OCI-M1 (cell line): ENCODE data around the gene C1GALT1C1.
"Not testable (repeated sequence)": the region's sequence is repeated elsewhere in the genome, so short reads cannot be mapped to it uniquely, and the experiment has no call there.

Experiments
- DNase-seq: peaks from one replicate; lab custom pipeline; 2025; lab: John Stamatoyannopoulos, UW

The C1GALT1C1 gene

GRCh38 chrX:120629667-120630537, at the start of gene C1GALT1C1:
TSS of gene C1GALT1C1 (minus strand) at chrX:120630054. CDS start at chrX:120627166, 2,888 bp downstream.
- DNase-seq: peak; percentile 96

DNA sequence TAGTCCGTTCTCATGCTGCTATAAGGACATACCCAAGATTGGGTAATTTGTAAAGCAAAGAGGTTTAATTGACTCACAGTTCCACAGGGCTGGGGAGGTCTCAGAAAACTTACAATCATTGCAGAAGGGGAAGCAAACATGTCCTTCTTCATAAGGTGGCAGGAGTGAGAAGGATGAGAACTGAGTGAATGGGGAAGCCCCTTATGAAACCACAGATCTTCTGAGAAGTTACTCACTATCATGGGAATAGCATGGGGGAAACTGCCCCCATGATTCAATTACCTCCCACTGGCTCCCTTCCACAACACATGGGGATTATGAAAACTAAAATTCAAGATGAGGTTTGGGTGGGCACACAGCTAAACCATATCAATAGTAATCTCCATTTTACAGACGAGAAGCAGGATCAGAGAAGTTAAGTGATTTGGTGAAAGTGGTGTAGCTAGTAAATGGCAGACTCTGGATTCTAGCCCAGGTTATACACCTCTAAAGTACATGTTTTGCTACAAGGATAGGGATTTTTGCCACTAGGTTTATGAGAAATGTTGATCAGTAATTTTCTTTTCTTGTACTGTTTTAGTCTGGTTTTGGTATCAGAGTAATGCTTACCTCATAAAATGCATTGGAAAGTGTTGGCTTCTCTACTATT, 47.3 kb upstream of the C1GALT1C1 start:
- no peak for DNase-seq

DNA sequence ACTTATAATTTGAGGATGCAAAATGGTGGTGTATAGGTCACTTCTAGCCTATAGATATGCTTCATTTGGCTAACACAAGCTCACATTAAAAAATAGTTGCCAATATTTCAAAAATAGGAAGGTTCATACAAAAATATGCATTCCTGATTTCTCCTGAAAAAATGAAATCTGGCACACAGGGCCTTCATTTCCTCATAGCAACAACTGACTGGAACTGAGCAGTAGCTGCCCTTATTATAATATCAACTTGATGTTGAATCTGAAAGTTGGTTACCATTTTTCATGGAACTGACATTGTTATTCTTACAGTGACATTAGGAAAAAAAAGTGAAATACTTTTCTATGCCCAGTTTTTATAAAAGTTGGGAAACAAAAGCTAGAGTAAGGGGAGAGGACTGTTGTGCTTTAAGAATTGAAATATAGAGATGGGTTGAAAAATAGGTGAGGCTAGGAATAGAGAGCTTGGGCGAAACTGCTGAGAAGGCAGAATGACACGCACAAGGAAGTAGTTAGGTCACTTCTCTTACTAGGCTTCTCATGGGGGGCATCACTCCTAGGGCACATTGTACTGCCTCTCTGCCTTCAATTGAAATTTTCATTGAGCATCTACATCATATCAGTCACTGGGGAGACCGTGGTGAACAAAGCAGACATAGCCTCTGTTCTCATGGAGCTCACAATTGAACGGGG, 43.1 kb upstream of the C1GALT1C1 start:
- no peak for DNase-seq

DNA sequence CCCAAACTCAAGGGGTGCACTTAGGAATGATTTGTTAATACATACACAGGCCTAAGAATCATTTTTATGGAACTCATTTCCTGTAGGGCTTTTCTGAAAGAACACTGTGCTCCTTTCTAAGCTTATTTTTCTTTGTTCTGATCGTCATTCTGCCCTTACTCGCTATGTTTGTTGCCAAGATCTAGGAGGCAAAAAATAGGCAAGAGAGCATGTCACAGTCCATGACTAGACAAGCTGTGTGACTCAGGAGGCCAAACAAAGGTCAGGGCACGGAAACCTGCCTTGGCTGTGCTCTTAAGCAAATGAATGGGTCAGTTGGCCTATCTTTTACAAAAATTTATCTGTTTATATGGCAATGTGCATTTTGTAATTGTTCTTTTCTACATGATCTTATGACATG, 42.5 kb upstream of the C1GALT1C1 start:
- no peak for DNase-seq

DNA sequence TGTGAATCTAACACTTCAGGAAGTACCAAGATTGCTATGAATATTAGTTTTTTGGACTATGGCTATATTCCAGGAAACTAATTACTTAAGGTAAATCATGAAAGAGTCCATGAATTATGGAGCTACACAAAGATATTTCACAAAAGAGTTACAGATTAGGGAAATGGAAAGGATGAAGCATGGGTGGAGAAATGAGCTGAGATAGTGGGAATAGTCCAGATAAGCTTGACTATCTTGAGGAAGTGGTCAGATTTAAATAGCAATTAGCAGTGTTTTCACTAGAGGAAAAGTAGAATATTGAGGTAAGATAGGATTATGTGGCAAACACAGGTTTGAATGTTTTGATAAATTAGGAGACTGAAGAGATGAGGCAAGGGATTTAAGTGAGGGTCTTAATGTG, 42.1 kb upstream of the C1GALT1C1 start:
- no peak for DNase-seq

DNA sequence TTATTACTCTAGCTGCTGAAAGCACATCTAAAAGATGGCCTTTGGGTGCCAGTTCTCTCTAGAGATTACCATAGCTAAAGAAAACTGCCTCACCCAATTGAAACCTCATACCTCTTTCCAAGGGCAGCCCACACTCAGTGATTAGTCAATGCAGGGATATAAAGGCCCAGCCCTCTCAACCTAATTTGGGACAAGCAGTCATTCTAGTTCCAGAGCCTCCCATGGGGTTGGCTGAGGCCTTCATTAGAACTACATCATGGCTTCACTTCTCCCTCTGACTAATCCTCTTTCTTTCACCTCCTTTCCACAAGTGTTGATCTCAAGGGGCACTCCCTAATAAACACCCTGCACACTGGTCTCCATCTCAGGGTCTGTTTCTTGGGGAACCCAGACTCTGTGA, 38.5 kb upstream of the C1GALT1C1 start:
- DNase-seq: no peak

DNA sequence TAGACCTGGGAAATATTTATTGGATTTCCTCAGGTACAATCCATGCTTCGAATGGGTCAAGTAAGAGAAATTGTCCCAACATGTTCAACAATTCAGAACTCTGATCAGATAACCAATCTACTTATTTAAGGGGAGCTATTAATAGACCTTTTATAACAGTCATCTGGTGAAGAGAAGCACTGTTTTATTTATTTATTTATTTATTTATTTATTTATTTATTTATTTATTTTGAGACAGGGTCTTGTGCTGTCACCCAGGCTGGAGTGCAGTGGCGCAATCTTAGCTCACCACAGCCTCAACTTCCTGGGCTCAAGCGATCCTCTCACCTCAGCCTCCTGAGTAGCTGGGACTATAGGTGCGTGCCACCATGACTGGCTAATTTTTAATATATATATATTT, 34.7 kb upstream of the C1GALT1C1 start:
- not testable (repeated sequence) for DNase-seq

- peak; percentile 64 for DNase-seq
These were observed 34.2 kb upstream of the C1GALT1C1 start for GRCh38 chrX:120664081-120664480.

DNA sequence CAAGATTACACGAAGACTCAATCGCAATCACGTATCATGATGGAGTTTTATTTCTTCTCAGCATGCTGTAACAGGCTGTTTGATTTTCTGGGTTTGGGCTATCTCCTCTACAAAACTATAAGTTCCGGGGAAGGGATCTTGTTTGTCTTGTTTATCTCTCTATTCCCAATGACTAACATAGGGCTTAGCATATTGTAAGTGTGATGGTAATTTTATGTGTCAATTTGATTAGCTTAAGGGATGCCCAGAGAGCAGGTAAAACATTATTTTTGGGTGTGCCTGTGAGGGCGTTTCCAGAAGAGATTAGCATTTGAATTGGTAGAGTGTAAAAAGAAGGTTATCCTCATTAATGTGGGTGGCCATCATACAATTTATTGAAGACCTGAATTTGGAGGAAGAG, 32.8 kb upstream of the C1GALT1C1 start:
- DNase-seq: no peak

- no peak for DNase-seq
These were observed 30.8 kb upstream of the C1GALT1C1 start for GRCh38 chrX:120660637-120661036.

- peak; percentile 3 for DNase-seq
These were observed 23.1 kb upstream of the C1GALT1C1 start for GRCh38 chrX:120653000-120653399.

DNA sequence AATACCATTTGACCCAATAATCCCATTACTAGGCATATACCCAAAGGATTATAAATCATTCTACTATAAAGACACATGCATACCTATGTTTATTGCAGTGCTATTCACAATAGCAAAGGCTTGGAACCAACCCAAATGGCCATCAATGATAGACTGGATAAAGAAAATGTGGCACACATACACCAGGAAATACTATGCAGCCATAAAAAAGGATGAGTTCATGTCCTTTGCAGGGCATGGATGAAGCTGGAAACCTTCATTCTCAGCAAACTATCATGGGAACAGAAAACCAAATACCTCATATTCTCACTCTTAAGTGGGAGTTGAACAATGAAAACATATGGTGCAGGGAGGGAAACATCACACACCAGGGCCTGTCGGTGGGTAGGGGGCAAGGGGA, 22.4 kb upstream of the C1GALT1C1 start:
- not testable (repeated sequence) for DNase-seq

DNA sequence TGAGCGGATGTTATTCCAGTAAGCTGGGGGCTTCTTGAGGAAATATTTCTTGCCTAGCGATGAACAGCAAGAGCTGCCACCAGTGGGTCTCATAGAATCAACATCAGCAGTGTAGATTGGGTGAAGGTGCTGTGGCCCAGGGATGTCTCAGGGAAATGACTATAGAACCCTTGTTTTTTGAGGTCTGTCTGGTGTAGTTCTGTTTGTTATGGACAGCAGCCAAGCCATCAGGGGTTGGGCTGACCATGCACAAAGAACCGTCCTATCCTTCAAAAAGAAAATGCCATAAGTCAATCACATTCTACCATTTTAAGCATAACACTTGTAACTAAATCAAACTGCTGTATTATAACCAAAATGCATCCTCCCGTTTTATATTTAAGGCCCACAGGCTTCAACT, 17.3 kb upstream of the C1GALT1C1 start:
- no peak for DNase-seq

GRCh38 chrX:120642871-120643270, 13.0 kb upstream of the C1GALT1C1 start:
- no peak for DNase-seq

DNA sequence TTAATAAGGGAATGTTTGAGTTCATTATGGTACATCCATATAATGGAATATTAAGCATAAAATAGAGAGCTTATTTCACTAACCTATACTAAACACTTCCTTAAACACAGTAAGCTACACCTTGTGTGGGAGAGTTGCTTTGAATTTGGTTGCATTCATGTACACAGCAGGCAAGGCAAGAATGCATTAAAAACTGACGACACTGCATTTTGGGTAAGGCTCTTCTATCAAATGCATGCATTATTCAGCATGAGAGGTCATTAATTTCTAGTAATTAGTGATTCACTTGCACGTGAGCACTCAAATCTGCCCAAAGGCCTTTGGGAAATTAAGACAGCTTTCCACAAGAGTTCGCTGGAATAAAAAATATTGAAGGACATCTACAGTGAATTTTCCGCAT, 8.8 kb upstream of the C1GALT1C1 start:
- no peak for DNase-seq

DNA sequence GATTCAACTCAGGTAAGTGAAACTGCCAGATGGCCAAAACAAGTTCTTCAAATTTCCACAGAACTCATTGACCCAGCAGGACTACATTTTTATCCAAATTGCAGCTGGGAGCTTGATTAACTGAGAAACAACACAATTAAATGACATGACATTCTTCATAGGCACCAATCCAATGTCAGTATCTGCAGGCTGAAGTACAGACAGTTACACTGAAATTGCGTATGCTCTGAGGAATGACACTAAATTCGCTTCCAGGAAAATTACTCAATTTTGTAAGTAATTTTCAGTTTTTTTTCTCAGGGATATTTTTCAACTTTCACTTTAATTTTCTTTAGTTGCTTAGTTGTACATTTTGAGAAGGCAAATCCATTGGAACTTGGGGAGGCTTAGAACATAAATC, 4.5 kb downstream of the C1GALT1C1 start:
- DNase-seq: peak; percentile 33

- no peak for DNase-seq
These were observed 11.7 kb downstream of the C1GALT1C1 start for GRCh38 chrX:120617996-120618630.

DNA sequence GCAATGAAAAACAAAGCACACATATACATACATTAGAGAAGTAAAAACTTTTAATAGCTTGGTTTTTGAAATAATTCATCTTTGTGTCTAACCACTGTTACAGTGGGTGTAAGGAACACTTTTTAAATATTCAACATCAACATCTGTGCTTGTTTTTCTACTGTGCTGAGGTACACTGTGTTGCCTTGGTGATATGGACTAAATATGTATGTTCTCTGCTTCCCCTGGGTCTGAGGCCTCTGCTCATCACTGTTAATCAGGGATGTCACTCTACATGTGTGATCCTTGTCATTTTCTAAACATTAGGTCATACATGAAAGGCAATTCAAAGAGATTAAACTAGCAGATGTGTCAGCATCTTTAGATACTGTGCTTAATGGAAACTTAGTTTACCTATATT, 15.0 kb downstream of the C1GALT1C1 start:
- DNase-seq: no peak

DNA sequence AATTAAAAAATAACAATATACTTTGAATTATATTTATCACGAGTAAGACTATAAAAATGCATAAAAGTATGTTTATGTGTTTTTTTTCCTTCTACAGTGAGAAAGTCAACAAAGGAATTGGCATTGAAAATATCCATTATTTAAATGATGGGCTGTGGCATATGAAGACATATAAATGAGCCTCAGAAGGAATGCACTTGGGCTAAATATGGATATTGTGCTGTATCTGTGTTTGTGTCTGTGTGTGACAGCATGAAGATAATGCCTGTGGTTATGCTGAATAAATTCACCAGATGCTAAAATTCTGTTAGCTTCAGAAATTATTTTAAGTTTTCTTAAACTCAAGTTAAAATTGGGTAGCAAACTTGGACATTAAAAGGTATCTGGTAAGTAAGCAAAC, 17.8 kb downstream of the C1GALT1C1 start:
- DNase-seq: no peak

DNA sequence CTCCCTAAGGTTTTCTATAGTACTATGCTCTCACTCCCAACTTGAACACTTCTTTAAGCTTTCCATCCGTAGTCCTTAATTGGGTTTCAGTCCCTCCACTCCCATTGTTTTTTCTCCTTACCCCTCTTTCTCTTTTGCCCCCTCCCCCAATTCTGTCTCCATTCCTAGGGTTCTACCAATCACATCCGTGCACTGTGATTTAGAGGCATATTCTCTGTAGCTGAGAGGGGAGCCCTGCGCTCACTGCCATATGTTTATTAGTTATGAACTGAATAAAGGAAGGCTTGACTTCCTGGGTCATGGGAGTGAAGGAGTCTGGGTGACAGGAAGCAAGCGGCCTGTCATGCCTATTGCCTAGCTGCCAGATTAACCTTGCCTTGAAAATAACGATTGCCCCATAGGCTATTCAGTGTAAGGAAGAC, 25.5 kb downstream of the C1GALT1C1 start:
- DNase-seq: peak; percentile 56

- DNase-seq: peak; percentile 97
These were observed 26.0 kb downstream of the C1GALT1C1 start, which contains the start of gene MCTS1 for GRCh38 chrX:120603707-120604360. TSS of gene MCTS1 (plus strand) at chrX:120604101. CDS start at chrX:120604237, 136 bp downstream.

DNA sequence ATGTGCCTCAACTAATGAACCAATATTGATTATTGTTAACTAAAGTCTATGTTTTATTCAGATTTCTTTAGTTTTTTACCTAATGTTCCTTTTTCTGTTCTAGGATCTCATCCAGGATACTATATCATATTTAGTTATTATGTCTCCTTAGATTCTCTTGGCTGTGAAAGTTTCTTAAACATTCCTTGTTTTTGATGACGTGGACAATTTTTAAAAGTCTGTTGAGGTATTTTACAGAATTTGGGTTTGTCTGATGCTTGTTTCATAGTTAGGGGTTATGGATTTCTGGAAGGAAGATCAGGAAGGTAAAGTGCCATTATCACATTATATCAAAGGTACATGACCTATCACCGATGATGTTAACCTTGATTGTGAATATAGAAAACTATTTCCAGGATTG, 44.2 kb downstream of the C1GALT1C1 start:
- no peak for DNase-seq
